ENCODE results near the gene RFESD.
"Not testable (repeated sequence)": the region's sequence is repeated elsewhere in the genome, so short reads cannot be mapped to it uniquely, and the experiment has no call there.

The RFESD gene

GRCh38 chr5:95704150-95704549 lies 57.6 kb downstream of the RFESD start:
- in situ Hi-C loops (cut with HindIII; ENCODE audit: low sequenced_read_pairs): no loop called here

- in situ Hi-C loops (cut with HindIII; ENCODE audit: low sequenced_read_pairs): not testable (repeated sequence)
Observed at GRCh38 chr5:95706196-95706595, 59.6 kb downstream of the RFESD start.

GRCh38 chr5:95707055-95707454 lies 60.5 kb downstream of the RFESD start:
- in situ Hi-C loops (cut with HindIII; ENCODE audit: low sequenced_read_pairs): no loop called here
